BLaER1 (cell line): Measurements from ENCODE around the gene NDUFB10.

ENCODE experiments used
- H3K27ac ChIP-seq: shearing (Covaris generic); formaldehyde crosslinking; 2 replicates; pipeline ENCODE4 v1.8.1; 2022
- H3K27me3 ChIP-seq: shearing (Covaris generic); formaldehyde crosslinking; 2 replicates; pipeline ENCODE4 v1.8.1; 2022
- H3K36me3 ChIP-seq: shearing (Covaris generic); formaldehyde crosslinking; 2 replicates; pipeline ENCODE4 v1.8.1; 2022
- H3K4me1 ChIP-seq: shearing (Covaris generic); formaldehyde crosslinking; 2 replicates; pipeline ENCODE4 v1.8.1; 2022
- H3K4me2 ChIP-seq: shearing (Covaris generic); formaldehyde crosslinking; 2 replicates; pipeline ENCODE4 v1.8.1; 2022
- H3K4me3 ChIP-seq: shearing (Covaris generic); formaldehyde crosslinking; 2 replicates; pipeline ENCODE4 v1.8.1; 2022
- H3K9ac ChIP-seq: shearing (Covaris generic); formaldehyde crosslinking; 2 replicates; pipeline ENCODE4 v1.8.1; 2022
- H3K9me3 ChIP-seq: shearing (Covaris generic); formaldehyde crosslinking; 2 replicates; pipeline ENCODE4 v1.8.1; 2022
- H4K20me1 ChIP-seq: shearing (Covaris generic); formaldehyde crosslinking; 2 replicates; pipeline ENCODE4 v1.8.1; 2022
- Cebpa-rat ChIP-seq: shearing (Covaris generic); IDR thresholded peaks from 2 replicates; pipeline ENCODE4 v1.8.1; 2022

Gene NDUFB10

GRCh38 chr16:1959269-1960039 lies at the start of gene NDUFB10:
NDUFB10 (plus strand) TSS chr16:1959538; CDS start chr16:1959625, 87 bp downstream.
- no peak for TF ChIP-seq Cebpa-rat
- peaks cover 33% of the 10 kb centered on the region for H3K4me1 ChIP-seq
- H3K9me3 ChIP-seq: no peaks in the 10 kb centered on the region
- peak within 1 kb of the TSS; percentile 93 for H3K9ac ChIP-seq
- H3K4me2 ChIP-seq: peak within 1 kb of the TSS; percentile 88
- peak within 1 kb of the TSS; percentile 94 for H3K27ac ChIP-seq
- H3K27me3 ChIP-seq: no peaks in the 10 kb centered on the region
- peaks cover 44% of the 10 kb centered on the region for H4K20me1 ChIP-seq
- H3K36me3 ChIP-seq: peaks cover 32% of the 10 kb centered on the region
- H3K4me3 ChIP-seq: peak within 1 kb of the TSS; percentile 95

- TF ChIP-seq Cebpa-rat: no peak
- Histone ChIP-seq H3K9me3 (no peaks in the 10 kb centered on the region), H3K9ac (no peak overlapping the region), H3K36me3 (no peaks in the 10 kb centered on the region), H4K20me1 (no peaks in the 10 kb centered on the region), H3K4me3 (no peak overlapping the region), H3K4me2 (no peak overlapping the region), H3K27ac (no peak overlapping the region), H3K27me3 (peaks cover 54% of the 10 kb centered on the region), H3K4me1 (peaks cover 7% of the 10 kb centered on the region)
Measured at GRCh38 chr16:1909561-1910231, 49.6 kb upstream of the NDUFB10 start.

GRCh38 chr16:1911467-1912214 lies 47.7 kb upstream of the NDUFB10 start:
- H4K20me1 ChIP-seq: peaks cover 6% of the 10 kb centered on the region; the same call in 1 of the 2 replicates
- H3K4me1 ChIP-seq: no peaks in the 10 kb centered on the region; the same call in 1 of the 2 replicates
- no peaks in the 10 kb centered on the region for H3K36me3 ChIP-seq
- no peak for TF ChIP-seq Cebpa-rat
- H3K4me2 ChIP-seq: no peak overlapping the region
- H3K27me3 ChIP-seq: peaks cover 67% of the 10 kb centered on the region
- H3K9ac ChIP-seq: no peak overlapping the region
- no peak overlapping the region for H3K4me3 ChIP-seq
- no peaks in the 10 kb centered on the region for H3K9me3 ChIP-seq
- H3K27ac ChIP-seq: no peak overlapping the region

- Histone ChIP-seq H3K4me1 (no peaks in the 10 kb centered on the region; the same call in 1 of the 2 replicates), H3K27me3 (peaks cover 67% of the 10 kb centered on the region), H4K20me1 (peaks cover 11% of the 10 kb centered on the region; the same call in 1 of the 2 replicates)
Measured at GRCh38 chr16:1912215-1912543, 47.2 kb upstream of the NDUFB10 start.

DNA sequence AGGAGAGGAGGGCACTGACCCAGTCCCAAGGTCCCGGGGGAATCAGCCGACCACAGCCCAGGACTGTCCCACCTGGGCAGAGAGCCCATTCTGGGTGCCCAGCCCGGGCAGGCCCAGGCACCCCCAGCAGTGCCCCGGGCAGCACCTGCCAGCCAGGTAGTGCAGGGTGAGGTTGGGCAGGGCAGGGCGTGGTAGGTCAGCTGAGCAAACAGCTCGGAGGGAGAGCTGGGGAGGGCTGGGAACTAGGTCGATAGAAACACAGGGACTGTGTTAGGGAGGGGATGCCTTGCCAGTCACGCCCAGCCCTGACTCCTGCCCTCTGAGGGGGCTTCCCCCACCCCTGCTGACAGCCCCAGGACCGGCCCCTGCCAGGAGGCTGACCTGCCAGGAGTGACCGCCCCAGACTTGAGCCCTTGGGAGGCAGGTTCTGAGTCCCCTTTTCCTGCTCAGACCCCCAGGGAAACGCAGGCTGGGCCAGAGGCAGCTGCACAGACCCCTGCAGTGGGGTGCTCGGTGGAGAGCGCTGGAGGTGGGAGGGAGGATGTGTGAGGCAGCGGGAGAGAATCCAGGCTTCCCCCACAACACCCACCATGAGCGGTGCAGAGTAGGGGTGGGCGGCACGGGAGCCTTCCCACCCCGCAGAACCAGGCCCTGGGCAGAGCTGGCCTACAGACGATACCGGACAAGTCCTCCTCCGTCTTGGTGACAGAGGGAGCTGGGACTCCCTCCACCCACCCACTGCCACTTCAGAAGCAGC lies 45.8 kb upstream of the NDUFB10 start:
- H3K4me1 ChIP-seq: no peaks in the 10 kb centered on the region
- H3K9ac ChIP-seq: no peak overlapping the region
- H3K27ac ChIP-seq: no peak overlapping the region
- H3K27me3 ChIP-seq: peaks cover 67% of the 10 kb centered on the region
- no peaks in the 10 kb centered on the region for H3K9me3 ChIP-seq
- no peak overlapping the region for H3K4me3 ChIP-seq
- peaks cover 18% of the 10 kb centered on the region; the same call in 1 of the 2 replicates for H4K20me1 ChIP-seq
- H3K4me2 ChIP-seq: no peak overlapping the region
- TF ChIP-seq Cebpa-rat: no peak
- H3K36me3 ChIP-seq: no peaks in the 10 kb centered on the region

More at GRCh38 chr16:1912215-1912543, 47.2 kb upstream of the NDUFB10 start:
- TF ChIP-seq Cebpa-rat: no peak
- Histone ChIP-seq H3K4me3 (no peak overlapping the region), H3K4me2 (no peak overlapping the region), H3K9me3 (no peaks in the 10 kb centered on the region), H3K27ac (no peak overlapping the region), H3K36me3 (no peaks in the 10 kb centered on the region), H3K9ac (no peak overlapping the region)

DNA sequence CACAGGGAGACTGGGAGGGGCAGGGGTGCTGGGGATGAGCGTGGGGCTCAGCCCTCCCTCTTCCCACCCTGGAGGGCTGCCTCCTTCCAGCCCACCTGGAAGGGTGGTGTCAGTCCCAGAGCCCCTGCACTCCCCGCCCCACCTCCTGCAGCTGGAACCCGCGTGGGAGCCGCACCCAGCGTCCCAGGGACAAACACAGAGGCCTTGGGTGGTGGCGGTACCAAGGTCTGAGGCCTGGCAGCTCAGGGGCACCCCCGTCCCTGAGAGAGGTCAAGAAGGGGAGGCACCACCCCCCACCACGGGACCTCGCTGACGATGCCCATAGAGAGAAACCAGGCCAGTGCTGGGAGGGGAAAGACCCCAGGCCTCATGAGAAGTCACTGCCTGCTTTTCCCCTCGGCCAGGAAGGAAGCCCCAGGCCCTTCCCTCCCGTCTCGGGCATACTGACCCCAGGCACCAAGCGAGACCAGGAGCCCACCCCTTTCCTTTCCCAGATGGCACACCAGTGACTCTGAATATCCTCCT lies 45.2 kb upstream of the NDUFB10 start:
- no peak for TF ChIP-seq Cebpa-rat
- no peak overlapping the region for H3K4me2 ChIP-seq
- H3K36me3 ChIP-seq: no peaks in the 10 kb centered on the region
- H3K27me3 ChIP-seq: peaks cover 67% of the 10 kb centered on the region
- peaks cover 24% of the 10 kb centered on the region; the same call in 1 of the 2 replicates for H4K20me1 ChIP-seq
- H3K9ac ChIP-seq: no peak overlapping the region
- no peaks in the 10 kb centered on the region for H3K9me3 ChIP-seq
- no peak overlapping the region for H3K27ac ChIP-seq
- no peaks in the 10 kb centered on the region for H3K4me1 ChIP-seq
- no peak overlapping the region for H3K4me3 ChIP-seq

DNA sequence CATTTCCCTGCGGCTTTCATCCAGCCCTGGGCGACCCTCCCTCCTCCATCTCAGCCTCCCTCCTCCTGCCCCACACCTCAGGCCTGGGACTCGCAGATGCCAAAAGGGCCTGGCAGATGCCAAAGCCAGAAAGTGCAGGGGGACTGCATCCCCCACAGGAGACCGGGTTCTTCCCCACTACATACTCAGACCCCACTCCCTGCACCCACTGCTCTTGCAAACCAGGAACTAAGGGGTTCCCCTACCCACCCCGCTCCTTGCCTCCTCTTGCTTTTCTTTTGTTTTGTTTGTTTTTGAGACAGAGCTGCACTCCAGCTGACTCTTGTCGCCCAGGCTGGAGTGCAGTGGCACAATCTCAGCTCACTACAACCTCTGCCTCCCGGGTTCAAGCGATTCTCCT lies 44.4 kb upstream of the NDUFB10 start:
- Histone ChIP-seq H3K27ac (no peak overlapping the region), H3K27me3 (peaks cover 71% of the 10 kb centered on the region), H3K4me1 (no peaks in the 10 kb centered on the region), H3K9me3 (no peaks in the 10 kb centered on the region), H3K4me3 (no peak overlapping the region), H3K9ac (no peak overlapping the region), H4K20me1 (peaks cover 33% of the 10 kb centered on the region; the same call in 1 of the 2 replicates), H3K36me3 (no peaks in the 10 kb centered on the region), H3K4me2 (no peak overlapping the region)
- no peak for TF ChIP-seq Cebpa-rat

GRCh38 chr16:1915732-1916639 lies 43.4 kb upstream of the NDUFB10 start:
- Histone ChIP-seq H3K9me3 (no peaks in the 10 kb centered on the region), H4K20me1 (peaks cover 40% of the 10 kb centered on the region; the same call in 1 of the 2 replicates), H3K4me1 (no peaks in the 10 kb centered on the region), H3K4me3 (no peak overlapping the region), H3K36me3 (no peaks in the 10 kb centered on the region), H3K27me3 (peaks cover 81% of the 10 kb centered on the region), H3K9ac (no peak overlapping the region), H3K4me2 (no peak overlapping the region), H3K27ac (no peak overlapping the region)
- TF ChIP-seq Cebpa-rat: no peak
